Gastroesophageal sphincter (tissue), 3 donors: ENCODE data around the gene SLA2.

Experiments
- CTCF ChIP-seq, 4 experiments: fragments of 200-600 bp in 2 of 4; fragments of 450-650 bp in 2 of 4; sonication (generic) in 1 of 4; IDR thresholded peaks; one replicate each; pipeline ENCODE4 v1.5.1; 2017 to 2019; ENCODE audit warnings: antibody characterized with exemption in 4 of 4, mild to moderate bottlenecking in 2 of 4, moderate library complexity in 2 of 4
- EP300 ChIP-seq: sonication (generic); formaldehyde crosslinking; IDR thresholded peaks from one replicate; pipeline ENCODE4 v1.6.1; 2017; ENCODE audit warnings: antibody characterized with exemption, mild to moderate bottlenecking
- POLR2A ChIP-seq, 2 donors: fragments of 450-650 bp; IDR thresholded peaks; one replicate each; pipeline ENCODE4 v1.6.1; 2017; ENCODE audit warnings: antibody characterized with exemption in 2 of 2, mild to moderate bottlenecking in 2 of 2, moderate library complexity in 1 of 2
- POLR2AphosphoS5 ChIP-seq: sonication (generic); formaldehyde crosslinking; IDR thresholded peaks from one replicate; pipeline ENCODE4 v1.6.1; 2017; ENCODE audit warnings: antibody characterized with exemption

- TF ChIP-seq CTCF (IDR thresholded peaks at IDR 0.05) (peak in 2 of 4 experiments; percentile 40 to 57), POLR2A (IDR thresholded peaks at IDR 0.05) (no peak), EP300 (no peak), POLR2AphosphoS5 (no peak)
Observed at GRCh38 chr20:36591854-36592641, 53.9 kb downstream of the SLA2 start.
